Measurements from ENCODE around the gene LIMS1.

LIMS1 gene

DNA sequence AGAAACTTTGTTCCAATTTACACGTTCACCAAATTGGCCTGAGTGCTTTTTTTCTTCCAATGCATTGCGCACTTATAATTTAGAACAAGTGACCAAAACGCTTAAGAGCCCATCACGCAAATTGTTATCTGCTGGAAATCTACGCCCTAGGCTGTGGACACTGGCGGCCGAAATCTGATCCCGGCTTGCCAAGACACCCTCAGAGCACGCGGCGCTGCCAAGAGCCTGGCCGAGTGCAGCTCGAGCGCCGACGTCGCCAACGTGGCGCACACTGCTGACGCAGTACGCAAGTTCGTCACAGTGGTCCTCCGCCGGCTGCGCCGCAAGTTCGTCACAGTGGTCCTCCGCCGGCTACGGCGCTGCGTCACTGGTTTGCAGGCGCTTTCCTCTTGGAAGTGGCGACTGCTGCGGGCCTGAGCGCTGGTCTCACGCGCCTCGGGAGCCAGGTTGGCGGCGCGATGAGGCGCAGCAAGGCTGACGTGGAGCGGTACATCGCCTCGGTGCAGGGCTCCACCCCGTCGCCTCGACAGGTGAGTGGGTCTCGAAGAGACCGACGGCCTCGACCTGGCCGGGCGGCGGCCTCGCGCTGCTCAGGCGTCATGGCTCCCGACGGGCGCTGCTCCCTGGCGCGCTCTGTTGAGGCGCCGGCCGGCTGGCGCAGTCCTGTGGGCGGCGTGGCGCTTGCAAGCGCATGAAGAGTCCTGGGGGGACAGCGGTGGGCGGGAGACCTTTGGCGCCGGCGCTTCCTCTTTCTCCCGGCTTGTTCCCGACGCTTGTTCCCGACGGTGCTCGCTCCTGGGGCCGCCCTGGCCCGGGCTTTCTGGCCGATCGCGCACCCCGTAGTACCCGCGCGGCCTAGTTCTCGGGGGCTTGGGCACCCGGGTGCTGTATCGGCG is 185.1 kb downstream of the LIMS1 start, which contains the start of gene RANBP2 (continued):
- TF ChIP-seq OVOL3 (tag by site-specific recombination; IDR thresholded peaks at IDR 0.05) (0 out of 2 replicates have a peak, but pooled peaks have one; percentile 10), ZNF510 (tag by site-specific recombination; IDR thresholded peaks at IDR 0.05; ENCODE audit: insufficient replicate concordance) (no peak), ZNF791 (tag by site-specific recombination; IDR thresholded peaks at IDR 0.05) (no peak), GLIS1 (tag by site-specific recombination; IDR thresholded peaks at IDR 0.05) (peak; percentile 45), ZFP37 (tag by site-specific recombination; IDR thresholded peaks at IDR 0.05) (peak; percentile 79), RBAK (tag by site-specific recombination; IDR thresholded peaks at IDR 0.05) (no peak), ZNF335 (tag by site-specific recombination; conservative IDR thresholded peaks at IDR 0.05) (peak; percentile 96), SP7 (tag by site-specific recombination; IDR thresholded peaks at IDR 0.05) (peak; percentile 77), ZNF501 (tag by site-specific recombination; IDR thresholded peaks at IDR 0.05) (peak; percentile 97), ZNF10 (tag by site-specific recombination; IDR thresholded peaks at IDR 0.05) (no peak), ZNF544 (tag by site-specific recombination; IDR thresholded peaks at IDR 0.05) (no peak), ZNF423 (tag by site-specific recombination; IDR thresholded peaks at IDR 0.05) (no peak), ZNF621 (tag by site-specific recombination; IDR thresholded peaks at IDR 0.05) (no peak), ZSCAN30 (tag by site-specific recombination; IDR thresholded peaks at IDR 0.05) (0 out of 2 replicates have a peak, but pooled peaks have one; percentile 11), MEIS1 (CRISPR knock-in tag; IDR thresholded peaks at IDR 0.05; ENCODE audit: borderline replicate concordance) (no peak), ZNF768 (tag by site-specific recombination; IDR thresholded peaks at IDR 0.05) (no peak), KLF8 (tag by site-specific recombination; IDR thresholded peaks at IDR 0.05) (peak; percentile 44; the same call in 1 of the 2 replicates), ZNF426 (tag by site-specific recombination; IDR thresholded peaks at IDR 0.05) (no peak)
- TF ChIP-seq, protein P1, sequence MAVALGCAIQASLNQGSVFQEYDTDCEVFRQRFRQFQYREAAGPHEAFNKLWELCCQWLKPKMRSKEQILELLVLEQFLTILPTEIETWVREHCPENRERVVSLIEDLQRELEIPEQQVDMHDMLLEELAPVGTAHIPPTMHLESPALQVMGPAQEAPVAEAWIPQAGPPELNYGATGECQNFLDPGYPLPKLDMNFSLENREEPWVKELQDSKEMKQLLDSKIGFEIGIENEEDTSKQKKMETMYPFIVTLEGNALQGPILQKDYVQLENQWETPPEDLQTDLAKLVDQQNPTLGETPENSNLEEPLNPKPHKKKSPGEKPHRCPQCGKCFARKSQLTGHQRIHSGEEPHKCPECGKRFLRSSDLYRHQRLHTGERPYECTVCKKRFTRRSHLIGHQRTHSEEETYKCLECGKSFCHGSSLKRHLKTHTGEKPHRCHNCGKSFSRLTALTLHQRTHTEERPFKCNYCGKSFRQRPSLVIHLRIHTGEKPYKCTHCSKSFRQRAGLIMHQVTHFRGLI (tag by site-specific recombination; IDR thresholded peaks at IDR 0.05), result no peak
- TF ChIP-seq, protein P2, sequence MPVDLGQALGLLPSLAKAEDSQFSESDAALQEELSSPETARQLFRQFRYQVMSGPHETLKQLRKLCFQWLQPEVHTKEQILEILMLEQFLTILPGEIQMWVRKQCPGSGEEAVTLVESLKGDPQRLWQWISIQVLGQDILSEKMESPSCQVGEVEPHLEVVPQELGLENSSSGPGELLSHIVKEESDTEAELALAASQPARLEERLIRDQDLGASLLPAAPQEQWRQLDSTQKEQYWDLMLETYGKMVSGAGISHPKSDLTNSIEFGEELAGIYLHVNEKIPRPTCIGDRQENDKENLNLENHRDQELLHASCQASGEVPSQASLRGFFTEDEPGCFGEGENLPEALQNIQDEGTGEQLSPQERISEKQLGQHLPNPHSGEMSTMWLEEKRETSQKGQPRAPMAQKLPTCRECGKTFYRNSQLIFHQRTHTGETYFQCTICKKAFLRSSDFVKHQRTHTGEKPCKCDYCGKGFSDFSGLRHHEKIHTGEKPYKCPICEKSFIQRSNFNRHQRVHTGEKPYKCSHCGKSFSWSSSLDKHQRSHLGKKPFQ (tag by site-specific recombination; IDR thresholded peaks at IDR 0.05), result no peak
- TF ChIP-seq, protein P3, sequence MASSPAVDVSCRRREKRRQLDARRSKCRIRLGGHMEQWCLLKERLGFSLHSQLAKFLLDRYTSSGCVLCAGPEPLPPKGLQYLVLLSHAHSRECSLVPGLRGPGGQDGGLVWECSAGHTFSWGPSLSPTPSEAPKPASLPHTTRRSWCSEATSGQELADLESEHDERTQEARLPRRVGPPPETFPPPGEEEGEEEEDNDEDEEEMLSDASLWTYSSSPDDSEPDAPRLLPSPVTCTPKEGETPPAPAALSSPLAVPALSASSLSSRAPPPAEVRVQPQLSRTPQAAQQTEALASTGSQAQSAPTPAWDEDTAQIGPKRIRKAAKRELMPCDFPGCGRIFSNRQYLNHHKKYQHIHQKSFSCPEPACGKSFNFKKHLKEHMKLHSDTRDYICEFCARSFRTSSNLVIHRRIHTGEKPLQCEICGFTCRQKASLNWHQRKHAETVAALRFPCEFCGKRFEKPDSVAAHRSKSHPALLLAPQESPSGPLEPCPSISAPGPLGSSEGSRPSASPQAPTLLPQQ (tag by site-specific recombination; IDR thresholded peaks at IDR 0.05), result peak; percentile 71; the same call in 1 of the 2 replicates
- TF ChIP-seq, protein P4, sequence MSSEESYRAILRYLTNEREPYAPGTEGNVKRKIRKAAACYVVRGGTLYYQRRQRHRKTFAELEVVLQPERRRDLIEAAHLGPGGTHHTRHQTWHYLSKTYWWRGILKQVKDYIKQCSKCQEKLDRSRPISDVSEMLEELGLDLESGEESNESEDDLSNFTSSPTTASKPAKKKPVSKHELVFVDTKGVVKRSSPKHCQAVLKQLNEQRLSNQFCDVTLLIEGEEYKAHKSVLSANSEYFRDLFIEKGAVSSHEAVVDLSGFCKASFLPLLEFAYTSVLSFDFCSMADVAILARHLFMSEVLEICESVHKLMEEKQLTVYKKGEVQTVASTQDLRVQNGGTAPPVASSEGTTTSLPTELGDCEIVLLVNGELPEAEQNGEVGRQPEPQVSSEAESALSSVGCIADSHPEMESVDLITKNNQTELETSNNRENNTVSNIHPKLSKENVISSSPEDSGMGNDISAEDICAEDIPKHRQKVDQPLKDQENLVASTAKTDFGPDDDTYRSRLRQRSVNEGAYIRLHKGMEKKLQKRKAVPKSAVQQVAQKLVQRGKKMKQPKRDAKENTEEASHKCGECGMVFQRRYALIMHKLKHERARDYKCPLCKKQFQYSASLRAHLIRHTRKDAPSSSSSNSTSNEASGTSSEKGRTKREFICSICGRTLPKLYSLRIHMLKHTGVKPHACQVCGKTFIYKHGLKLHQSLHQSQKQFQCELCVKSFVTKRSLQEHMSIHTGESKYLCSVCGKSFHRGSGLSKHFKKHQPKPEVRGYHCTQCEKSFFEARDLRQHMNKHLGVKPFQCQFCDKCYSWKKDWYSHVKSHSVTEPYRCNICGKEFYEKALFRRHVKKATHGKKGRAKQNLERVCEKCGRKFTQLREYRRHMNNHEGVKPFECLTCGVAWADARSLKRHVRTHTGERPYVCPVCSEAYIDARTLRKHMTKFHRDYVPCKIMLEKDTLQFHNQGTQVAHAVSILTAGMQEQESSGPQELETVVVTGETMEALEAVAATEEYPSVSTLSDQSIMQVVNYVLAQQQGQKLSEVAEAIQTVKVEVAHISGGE (tag by site-specific recombination; conservative IDR thresholded peaks at IDR 0.05; ENCODE audit: low read depth), result peak; percentile 84
- TF ChIP-seq, protein P5, sequence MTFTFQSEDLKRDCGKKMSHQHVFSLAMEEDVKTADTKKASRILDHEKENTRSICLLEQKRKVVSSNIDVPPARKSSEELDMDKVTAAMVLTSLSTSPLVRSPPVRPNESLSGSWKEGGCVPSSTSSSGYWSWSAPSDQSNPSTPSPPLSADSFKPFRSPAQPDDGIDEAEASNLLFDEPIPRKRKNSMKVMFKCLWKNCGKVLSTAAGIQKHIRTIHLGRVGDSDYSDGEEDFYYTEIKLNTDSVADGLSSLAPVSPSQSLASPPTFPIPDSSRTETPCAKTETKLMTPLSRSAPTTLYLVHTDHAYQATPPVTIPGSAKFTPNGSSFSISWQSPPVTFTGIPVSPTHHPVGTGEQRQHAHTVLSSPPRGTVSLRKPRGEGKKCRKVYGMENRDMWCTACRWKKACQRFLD (tag by site-specific recombination; IDR thresholded peaks at IDR 0.05), result no peak; the same call in 1 of the 2 replicates
- TF ChIP-seq, protein P6, sequence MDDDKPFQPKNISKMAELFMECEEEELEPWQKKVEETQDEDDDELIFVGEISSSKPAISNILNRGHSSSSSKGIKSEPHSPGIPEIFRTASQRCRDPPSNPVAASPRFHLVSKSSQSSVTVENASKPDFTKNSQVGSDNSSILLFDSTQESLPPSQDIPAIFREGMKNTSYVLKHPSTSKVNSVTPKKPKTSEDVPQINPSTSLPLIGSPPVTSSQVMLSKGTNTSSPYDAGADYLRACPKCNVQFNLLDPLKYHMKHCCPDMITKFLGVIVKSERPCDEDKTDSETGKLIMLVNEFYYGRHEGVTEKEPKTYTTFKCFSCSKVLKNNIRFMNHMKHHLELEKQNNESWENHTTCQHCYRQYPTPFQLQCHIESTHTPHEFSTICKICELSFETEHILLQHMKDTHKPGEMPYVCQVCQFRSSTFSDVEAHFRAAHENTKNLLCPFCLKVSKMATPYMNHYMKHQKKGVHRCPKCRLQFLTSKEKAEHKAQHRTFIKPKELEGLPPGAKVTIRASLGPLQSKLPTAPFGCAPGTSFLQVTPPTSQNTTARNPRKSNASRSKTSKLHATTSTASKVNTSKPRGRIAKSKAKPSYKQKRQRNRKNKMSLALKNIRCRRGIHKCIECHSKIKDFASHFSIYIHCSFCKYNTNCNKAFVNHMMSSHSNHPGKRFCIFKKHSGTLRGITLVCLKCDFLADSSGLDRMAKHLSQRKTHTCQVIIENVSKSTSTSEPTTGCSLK (tag by site-specific recombination; IDR thresholded peaks at IDR 0.05), result no peak
- TF ChIP-seq, protein P7, sequence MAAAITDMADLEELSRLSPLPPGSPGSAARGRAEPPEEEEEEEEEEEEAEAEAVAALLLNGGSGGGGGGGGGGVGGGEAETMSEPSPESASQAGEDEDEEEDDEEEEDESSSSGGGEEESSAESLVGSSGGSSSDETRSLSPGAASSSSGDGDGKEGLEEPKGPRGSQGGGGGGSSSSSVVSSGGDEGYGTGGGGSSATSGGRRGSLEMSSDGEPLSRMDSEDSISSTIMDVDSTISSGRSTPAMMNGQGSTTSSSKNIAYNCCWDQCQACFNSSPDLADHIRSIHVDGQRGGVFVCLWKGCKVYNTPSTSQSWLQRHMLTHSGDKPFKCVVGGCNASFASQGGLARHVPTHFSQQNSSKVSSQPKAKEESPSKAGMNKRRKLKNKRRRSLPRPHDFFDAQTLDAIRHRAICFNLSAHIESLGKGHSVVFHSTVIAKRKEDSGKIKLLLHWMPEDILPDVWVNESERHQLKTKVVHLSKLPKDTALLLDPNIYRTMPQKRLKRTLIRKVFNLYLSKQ (tag by site-specific recombination; IDR thresholded peaks at IDR 0.05; ENCODE audit: borderline replicate concordance), result no peak
